Thyroid gland (tissue), 4 donors: Measurements from ENCODE around the gene ATF7.

ENCODE experiments used
- POLR2A ChIP-seq, 2 donors: fragments of 450-650 bp; IDR thresholded peaks; one replicate each; pipeline ENCODE4 v1.6.1; 2017; ENCODE audit warnings: antibody characterized with exemption in 2 of 2, mild to moderate bottlenecking in 2 of 2, moderate library complexity in 1 of 2
- TF ChIP-seq, protein P1 (sequence below), 6 experiments: fragments of 200-600 bp in 3 of 6; fragments of 450-650 bp in 3 of 6; sonication (generic) in 3 of 6; IDR thresholded peaks; one replicate each; pipeline ENCODE4 v1.5.1; 2016 to 2019; ENCODE audit warnings: antibody characterized with exemption in 6 of 6, mild to moderate bottlenecking in 2 of 6, inconsistent platforms in 1 of 6, moderate library complexity in 1 of 6

DNA sequence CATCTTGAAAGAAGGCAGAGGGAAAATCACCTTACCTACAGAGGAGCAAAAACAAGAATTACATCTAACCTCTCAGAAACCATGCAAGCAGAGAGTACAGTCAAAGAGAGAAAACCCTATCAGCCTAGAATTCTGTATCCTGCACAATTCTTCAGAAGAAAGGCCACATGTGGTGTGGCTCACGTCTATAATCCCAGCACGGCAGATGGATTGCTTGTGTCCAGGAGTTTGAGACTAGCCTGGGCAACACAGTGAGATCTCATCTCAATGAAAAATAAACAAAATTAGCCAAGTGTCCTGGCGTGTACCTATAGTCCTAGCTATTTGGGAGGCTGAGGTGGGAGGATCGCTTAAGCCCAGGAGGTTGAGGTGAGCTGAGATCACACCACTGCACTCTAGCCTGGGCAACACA lies 48.2 kb downstream of the ATF7 start:
- TF ChIP-seq, protein P1, sequence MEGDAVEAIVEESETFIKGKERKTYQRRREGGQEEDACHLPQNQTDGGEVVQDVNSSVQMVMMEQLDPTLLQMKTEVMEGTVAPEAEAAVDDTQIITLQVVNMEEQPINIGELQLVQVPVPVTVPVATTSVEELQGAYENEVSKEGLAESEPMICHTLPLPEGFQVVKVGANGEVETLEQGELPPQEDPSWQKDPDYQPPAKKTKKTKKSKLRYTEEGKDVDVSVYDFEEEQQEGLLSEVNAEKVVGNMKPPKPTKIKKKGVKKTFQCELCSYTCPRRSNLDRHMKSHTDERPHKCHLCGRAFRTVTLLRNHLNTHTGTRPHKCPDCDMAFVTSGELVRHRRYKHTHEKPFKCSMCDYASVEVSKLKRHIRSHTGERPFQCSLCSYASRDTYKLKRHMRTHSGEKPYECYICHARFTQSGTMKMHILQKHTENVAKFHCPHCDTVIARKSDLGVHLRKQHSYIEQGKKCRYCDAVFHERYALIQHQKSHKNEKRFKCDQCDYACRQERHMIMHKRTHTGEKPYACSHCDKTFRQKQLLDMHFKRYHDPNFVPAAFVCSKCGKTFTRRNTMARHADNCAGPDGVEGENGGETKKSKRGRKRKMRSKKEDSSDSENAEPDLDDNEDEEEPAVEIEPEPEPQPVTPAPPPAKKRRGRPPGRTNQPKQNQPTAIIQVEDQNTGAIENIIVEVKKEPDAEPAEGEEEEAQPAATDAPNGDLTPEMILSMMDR (IDR thresholded peaks at IDR 0.05), result no peak
- no peak for TF ChIP-seq POLR2A (IDR thresholded peaks at IDR 0.05)
